A673 (cell line): ENCODE measurements around the gene MXRA8. TPM values are rescaled to one million over a fixed set of nuclear protein-coding genes. Genes with fewer than 3 reads are reported as not detected.

Source experiments
- BruUV-seq: library from RNA; stranded (reverse); fragments of 400-500 nt; replicated peaks from 2 replicates; lab custom pipeline; 2021; lab: Mats Ljungman, UMichigan
- CTCF ChIA-PET: fragments of 300-600 bp; sonication (Branson Sonifier 250); formaldehyde crosslinking; loops from one replicate; lab custom pipeline; 2022; ENCODE audit warnings: antibody characterized with exemption; lab: Charles Lee
- POLR2A ChIA-PET: fragments of 300-600 bp; sonication (Branson Sonifier 250); formaldehyde crosslinking; loops from one replicate; lab custom pipeline; 2022; ENCODE audit warnings: antibody characterized with exemption; ENCODE audit not compliant: low non-redundant PET; lab: Charles Lee
- DNase-seq: peaks from one replicate; pipeline ENCODE4 v3.0.0-alpha.2; 2015; ENCODE audit warnings: low spot score
- H3K27ac ChIP-seq: fragments of 200-600 bp; sonication (generic); 2 replicates; pipeline ENCODE4 v1.5.1; 2016; ENCODE audit warnings: mixed run types, low read depth, mild to moderate bottlenecking, mixed read lengths, antibody characterized with exemption, low read length; ENCODE audit not compliant: poor library complexity, severe bottlenecking
- H3K27me3 ChIP-seq: fragments of 200-600 bp; sonication (generic); replicated peaks from 2 replicates; pipeline ENCODE4 v1.6.1; 2017; ENCODE audit warnings: mixed run types, low read depth, mild to moderate bottlenecking, mixed read lengths, antibody characterized with exemption, low read length; ENCODE audit not compliant: insufficient read depth, poor library complexity
- H3K36me3 ChIP-seq: fragments of 200-600 bp; sonication (generic); 2 replicates; pipeline ENCODE4 v1.6.1; 2016; ENCODE audit warnings: mixed run types, mild to moderate bottlenecking, mixed read lengths, antibody characterized with exemption, low read length; ENCODE audit not compliant: insufficient read depth, poor library complexity, severe bottlenecking
- H3K4me1 ChIP-seq: fragments of 200-600 bp; sonication (generic); 2 replicates; pipeline ENCODE4 v1.6.1; 2017; ENCODE audit warnings: mixed run types, mild to moderate bottlenecking, mixed read lengths, antibody characterized with exemption, low read length; ENCODE audit not compliant: insufficient read depth, poor library complexity, severe bottlenecking
- H3K4me3 ChIP-seq: fragments of 200-600 bp; sonication (generic); 2 replicates; pipeline ENCODE4 v1.5.1; 2016; ENCODE audit warnings: low read depth, mixed run types, mild to moderate bottlenecking, mixed read lengths, low read length; ENCODE audit not compliant: poor library complexity, severe bottlenecking
- H3K9me3 ChIP-seq: fragments of 200-600 bp; sonication (generic); 2 replicates; pipeline ENCODE4 v1.6.1; 2016; ENCODE audit warnings: mixed run types, low read depth, mild to moderate bottlenecking, mixed read lengths, antibody characterized with exemption, low read length; ENCODE audit not compliant: poor library complexity, severe bottlenecking
- EZH2 ChIP-seq: fragments of 200-600 bp; sonication (generic); IDR thresholded peaks from 2 replicates; pipeline ENCODE4 v1.6.1; 2017; ENCODE audit warnings: borderline replicate concordance, low read depth, mild to moderate bottlenecking, mixed read lengths, antibody characterized with exemption, low read length; ENCODE audit not compliant: poor library complexity, severe bottlenecking
- intact Hi-C: fragments of 100-400 bp; cut with micrococcal nuclease; formaldehyde crosslinking; loops from one replicate; pipeline ENCODE4 v1.10.0; 2022; ENCODE audit not compliant: unreplicated experiment
- total RNA-seq: library from RNA; stranded (reverse); gene quantifications from 2 replicates; pipeline ENCODE4 v1.2.3, GENCODE V29; 2021
- TF ChIP-seq, protein P1 (sequence below): fragments of 300-800, 200-600 bp; sonication (generic); conservative IDR thresholded peaks from 2 replicates; pipeline ENCODE4 v1.5.1; 2017; ENCODE audit warnings: low read depth, mild to moderate bottlenecking, antibody characterized with exemption, low read length, moderate library complexity, mixed read lengths

Gene MXRA8
- total RNA-seq, 1 experiment from 2014 or later = 0.73 TPM

DNA sequence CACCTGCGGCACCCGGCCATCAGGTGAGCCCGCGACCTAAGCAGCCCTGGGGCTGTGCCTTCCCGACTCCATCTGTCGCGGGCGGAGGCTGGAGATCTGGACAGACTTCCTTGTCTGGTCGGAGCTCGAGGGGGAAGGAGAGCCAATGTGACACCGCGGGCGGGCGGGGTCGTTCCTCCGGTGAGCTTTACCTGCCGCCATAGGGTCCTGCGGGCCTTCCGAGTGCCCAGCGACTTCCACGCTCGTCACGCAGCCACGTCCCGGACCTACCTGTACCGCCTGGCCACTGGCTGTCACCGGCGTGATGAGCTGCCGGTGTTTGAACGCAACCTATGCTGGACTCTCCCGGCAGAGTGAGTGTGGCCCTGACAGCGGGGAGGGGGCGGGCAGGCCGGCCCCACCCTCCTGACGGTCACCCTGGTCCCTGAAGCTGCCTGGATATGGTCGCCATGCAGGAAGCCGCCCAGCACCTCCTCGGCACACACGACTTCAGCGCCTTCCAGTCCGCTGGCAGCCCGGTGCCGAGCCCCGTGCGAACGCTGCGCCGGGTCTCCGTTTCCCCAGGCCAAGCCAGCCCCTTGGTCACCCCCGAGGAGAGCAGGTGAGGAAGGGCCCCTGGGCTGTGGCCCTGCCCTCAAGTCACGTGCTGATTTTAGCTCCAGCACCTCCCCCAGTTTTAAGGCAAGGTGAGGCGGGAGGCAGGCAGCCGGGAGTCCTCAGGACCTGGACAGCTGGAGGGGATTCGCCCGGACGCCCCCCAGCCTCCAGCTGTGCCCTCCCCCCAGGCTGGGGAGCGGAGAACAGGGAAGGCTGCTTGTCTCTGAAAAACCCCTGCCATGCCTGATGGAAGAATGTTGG lies 48.9 kb downstream of the MXRA8 start:
- H3K4me3 ChIP-seq = peak overlapping the region; percentile 88
- POLR2A ChIA-PET = interaction anchor here (0.5 kb wide), 1 partner anchor 361 kb away, joined by 8 read pairs; no protein-coding TSS in a partner anchor
- H3K9me3 ChIP-seq = no peaks in the 10 kb centered on the region
- no TSS peak for BruUV-seq
- H3K27ac ChIP-seq = peak overlapping the region; percentile 96
- intact Hi-C loops = loop anchor here (5.0 to 10.0 kb wide), 2 partner anchors 187 to 285 kb away; partner anchors contain the start of gene AGRN
- H3K36me3 ChIP-seq = peaks cover 27% of the 10 kb centered on the region
- CTCF ChIA-PET = no interaction called here
- no peaks in the 10 kb centered on the region for H3K27me3 ChIP-seq
- peak; percentile 37 for DNase-seq
- peaks cover 31% of the 10 kb centered on the region for H3K4me1 ChIP-seq
- TF ChIP-seq EZH2 = no peak
- TF ChIP-seq, protein P1, sequence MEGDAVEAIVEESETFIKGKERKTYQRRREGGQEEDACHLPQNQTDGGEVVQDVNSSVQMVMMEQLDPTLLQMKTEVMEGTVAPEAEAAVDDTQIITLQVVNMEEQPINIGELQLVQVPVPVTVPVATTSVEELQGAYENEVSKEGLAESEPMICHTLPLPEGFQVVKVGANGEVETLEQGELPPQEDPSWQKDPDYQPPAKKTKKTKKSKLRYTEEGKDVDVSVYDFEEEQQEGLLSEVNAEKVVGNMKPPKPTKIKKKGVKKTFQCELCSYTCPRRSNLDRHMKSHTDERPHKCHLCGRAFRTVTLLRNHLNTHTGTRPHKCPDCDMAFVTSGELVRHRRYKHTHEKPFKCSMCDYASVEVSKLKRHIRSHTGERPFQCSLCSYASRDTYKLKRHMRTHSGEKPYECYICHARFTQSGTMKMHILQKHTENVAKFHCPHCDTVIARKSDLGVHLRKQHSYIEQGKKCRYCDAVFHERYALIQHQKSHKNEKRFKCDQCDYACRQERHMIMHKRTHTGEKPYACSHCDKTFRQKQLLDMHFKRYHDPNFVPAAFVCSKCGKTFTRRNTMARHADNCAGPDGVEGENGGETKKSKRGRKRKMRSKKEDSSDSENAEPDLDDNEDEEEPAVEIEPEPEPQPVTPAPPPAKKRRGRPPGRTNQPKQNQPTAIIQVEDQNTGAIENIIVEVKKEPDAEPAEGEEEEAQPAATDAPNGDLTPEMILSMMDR = no peak

DNA sequence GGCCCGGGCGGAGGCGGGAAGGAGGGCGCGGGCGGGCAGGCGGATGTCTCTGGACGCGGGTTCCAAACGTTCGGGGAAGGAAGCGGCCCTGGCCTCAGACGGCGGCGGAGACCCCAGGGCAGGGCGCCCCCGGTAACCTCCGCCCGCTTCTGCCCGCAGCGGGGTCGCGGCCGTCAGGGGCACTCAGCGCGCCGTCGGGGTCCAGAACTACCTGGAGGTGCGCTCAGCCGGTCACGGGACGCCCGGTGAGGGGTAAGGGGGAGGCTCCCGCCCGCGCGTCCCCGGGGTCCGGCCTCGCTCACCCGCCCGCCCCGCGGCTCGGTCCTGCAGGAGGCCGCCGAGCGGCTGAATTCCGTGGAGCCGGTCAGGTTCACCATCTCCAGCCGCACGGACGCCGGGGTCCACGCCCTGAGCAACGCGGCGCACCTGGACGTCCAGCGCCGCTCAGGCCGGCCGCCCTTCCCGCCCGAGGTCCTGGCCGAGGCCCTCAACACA lies 49.6 kb downstream of the MXRA8 start:
- intact Hi-C loops = loop anchor here (5.0 to 10.0 kb wide), 2 partner anchors 187 to 284 kb away; partner anchors contain the start of gene AGRN
- Histone ChIP-seq H3K4me1 (peaks cover 38% of the 10 kb centered on the region), H3K4me3 (peak overlapping the region; percentile 88), H3K36me3 (peaks cover 21% of the 10 kb centered on the region), H3K27ac (peak overlapping the region; percentile 96), H3K9me3 (no peaks in the 10 kb centered on the region), H3K27me3 (no peaks in the 10 kb centered on the region)
- no peak for TF ChIP-seq EZH2
- TF ChIP-seq, protein P1 = no peak
- ChIA-PET CTCF (no interaction called here), POLR2A (interaction anchor here (0.5 kb wide), 1 partner anchor 360 kb away, joined by 8 read pairs; no protein-coding TSS in a partner anchor)
- no peak for DNase-seq
- BruUV-seq = TSS peak; percentile 48

DNA sequence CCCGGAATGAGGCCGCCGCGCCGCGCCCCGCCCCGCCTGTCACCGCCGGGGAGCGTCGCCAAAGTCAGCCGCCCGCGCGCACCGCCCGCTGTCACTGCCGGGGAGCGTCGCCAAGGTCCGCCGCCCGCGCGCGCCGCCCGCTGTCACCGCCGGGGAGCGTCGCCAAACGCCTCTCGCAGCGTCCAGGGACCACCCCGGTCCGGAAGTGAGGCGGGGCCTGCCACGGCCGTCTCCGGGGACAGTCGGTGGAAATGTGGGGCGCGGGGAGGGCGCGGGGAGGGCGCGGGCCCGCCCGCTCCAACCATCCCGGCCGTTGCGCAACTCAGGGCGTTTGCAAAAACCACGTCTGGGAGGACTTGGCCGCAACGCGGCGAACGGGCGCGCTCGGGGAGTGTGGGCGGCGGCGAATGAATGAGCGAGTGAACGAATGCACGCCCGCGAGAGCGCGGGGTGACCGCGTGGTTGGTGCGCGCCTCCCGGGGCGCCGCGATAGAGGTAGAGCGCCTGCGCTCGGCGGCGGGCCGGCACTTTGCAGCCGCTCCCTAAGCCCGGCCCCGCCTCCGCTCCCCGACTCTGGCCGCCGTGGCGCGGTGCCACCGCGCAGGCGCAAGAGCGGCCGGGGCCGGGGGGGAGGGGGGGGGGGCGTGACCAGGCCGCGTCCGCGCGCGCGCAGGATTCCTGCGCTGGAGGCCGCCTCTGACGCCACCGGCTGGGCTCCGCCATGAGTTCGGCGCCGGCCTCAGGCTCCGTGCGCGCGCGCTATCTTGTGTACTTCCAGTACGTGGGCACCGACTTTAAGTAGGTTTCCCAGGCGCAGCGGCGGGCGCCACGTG lies 50.2 kb downstream of the MXRA8 start, which contains the start of the genes ACAP3 and PUSL1:
TSS of gene ACAP3 (minus strand) at position 8 of the 833 bp plus-strand sequence. CDS start 115 bp downstream, outside the sequence.
TSS of gene PUSL1 (plus strand) at position 675 of the 833 bp plus-strand sequence. CDS start at position 722, 47 bp downstream.
- Histone ChIP-seq H3K27me3 (no peaks in the 10 kb centered on the region), H3K9me3 (no peaks in the 10 kb centered on the region), H3K36me3 (peaks cover 15% of the 10 kb centered on the region), H3K4me3 (peak within 1 kb of the TSS; percentile 88), H3K27ac (peak within 1 kb of the TSS; percentile 96), H3K4me1 (peaks cover 39% of the 10 kb centered on the region)
- TF ChIP-seq, protein P1 = no peak
- no peak for TF ChIP-seq EZH2
- BruUV-seq = no TSS peak
- ChIA-PET POLR2A (no interaction called here), CTCF (no interaction called here)
- DNase-seq = peak; percentile 96
- intact Hi-C loops = loop anchor here (5.0 to 10.0 kb wide), 2 partner anchors 186 to 283 kb away; partner anchors contain the start of gene AGRN
